ENCODE measurements around the gene DNAH10.

The DNAH10 gene

GRCh38 chr12:123748661-123749060, 13.4 kb upstream of the DNAH10 start:
- Histone ChIP-seq H3K4me1 (ENCODE audit: insufficient read depth, low read length) (no peaks in the 10 kb centered on the region), H3K36me3 (ENCODE audit: insufficient read depth, low read length) (peaks cover 94% of the 10 kb centered on the region), H3K4me3 (ENCODE audit: low read length) (no peak overlapping the region), H3K27me3 (ENCODE audit: insufficient read depth, low read length) (no peaks in the 10 kb centered on the region), H3K27ac (ENCODE audit: low read depth, low read length) (no peak overlapping the region), H3K9ac (ENCODE audit: low read depth, low read length) (no peak overlapping the region), H3K9me3 (ENCODE audit: insufficient read depth, low read depth, low read length) (no peaks in the 10 kb centered on the region)
- 91% methylated on average over 4 of the region's 4 CpGs for WGBS

GRCh38 chr12:123749355-123749754, 12.7 kb upstream of the DNAH10 start:
- Histone ChIP-seq H3K4me1 (ENCODE audit: insufficient read depth, low read length) (no peaks in the 10 kb centered on the region), H3K36me3 (ENCODE audit: insufficient read depth, low read length) (peaks cover 94% of the 10 kb centered on the region), H3K4me3 (ENCODE audit: low read length) (no peak overlapping the region), H3K9me3 (ENCODE audit: insufficient read depth, low read depth, low read length) (no peaks in the 10 kb centered on the region), H3K27me3 (ENCODE audit: insufficient read depth, low read length) (no peaks in the 10 kb centered on the region), H3K9ac (ENCODE audit: low read depth, low read length) (no peak overlapping the region), H3K27ac (ENCODE audit: low read depth, low read length) (no peak overlapping the region)
- WGBS: 97% methylated on average over 10 of the region's 10 CpGs

GRCh38 chr12:123750159-123750656, 11.9 kb upstream of the DNAH10 start:
- Histone ChIP-seq H3K27me3 (ENCODE audit: insufficient read depth, low read length) (no peaks in the 10 kb centered on the region), H3K4me3 (ENCODE audit: low read length) (no peak overlapping the region), H3K4me1 (ENCODE audit: insufficient read depth, low read length) (no peaks in the 10 kb centered on the region), H3K9me3 (ENCODE audit: insufficient read depth, low read depth, low read length) (no peaks in the 10 kb centered on the region), H3K9ac (ENCODE audit: low read depth, low read length) (no peak overlapping the region), H3K36me3 (ENCODE audit: insufficient read depth, low read length) (peaks cover 93% of the 10 kb centered on the region), H3K27ac (ENCODE audit: low read depth, low read length) (no peak overlapping the region)
- WGBS: 95% methylated on average over 8 of the region's 8 CpGs

- WGBS: 90% methylated on average over 3 of the region's 3 CpGs
- Histone ChIP-seq H3K27ac (ENCODE audit: low read depth, low read length) (no peak overlapping the region), H3K9ac (ENCODE audit: low read depth, low read length) (no peak overlapping the region), H3K36me3 (ENCODE audit: insufficient read depth, low read length) (peaks cover 94% of the 10 kb centered on the region), H3K27me3 (ENCODE audit: insufficient read depth, low read length) (no peaks in the 10 kb centered on the region), H3K9me3 (ENCODE audit: insufficient read depth, low read depth, low read length) (no peaks in the 10 kb centered on the region), H3K4me1 (ENCODE audit: insufficient read depth, low read length) (no peaks in the 10 kb centered on the region), H3K4me3 (ENCODE audit: low read length) (no peak overlapping the region)
These were observed 10.1 kb upstream of the DNAH10 start for GRCh38 chr12:123752046-123752445.

- H3K4me1 ChIP-seq (ENCODE audit: insufficient read depth, low read length): no peaks in the 10 kb centered on the region
- 98% methylated on average over 12 of the region's 12 CpGs for WGBS
These were observed 7.9 kb upstream of the DNAH10 start for GRCh38 chr12:123754041-123754772.

GRCh38 chr12:123757561-123757960, 4.5 kb upstream of the DNAH10 start:
- H3K27ac ChIP-seq (ENCODE audit: low read depth, low read length): no peak overlapping the region
- H3K4me1 ChIP-seq (ENCODE audit: insufficient read depth, low read length): peaks cover 4% of the 10 kb centered on the region; the same call in 1 of the 2 replicates
- H3K27me3 ChIP-seq (ENCODE audit: insufficient read depth, low read length): peaks cover 9% of the 10 kb centered on the region
- no peak overlapping the region for H3K9ac ChIP-seq (ENCODE audit: low read depth, low read length)
- H3K9me3 ChIP-seq (ENCODE audit: insufficient read depth, low read depth, low read length): no peaks in the 10 kb centered on the region
- 93% methylated on average over 6 of the region's 6 CpGs for WGBS
- no peak overlapping the region for H3K4me3 ChIP-seq (ENCODE audit: low read length)
- H3K36me3 ChIP-seq (ENCODE audit: insufficient read depth, low read length): peaks cover 68% of the 10 kb centered on the region

More at GRCh38 chr12:123754041-123754772, 7.9 kb upstream of the DNAH10 start:
- no peak overlapping the region for H3K4me3 ChIP-seq (ENCODE audit: low read length)
- H3K27me3 ChIP-seq (ENCODE audit: insufficient read depth, low read length): no peaks in the 10 kb centered on the region
- no peaks in the 10 kb centered on the region for H3K9me3 ChIP-seq (ENCODE audit: insufficient read depth, low read depth, low read length)
- peaks cover 91% of the 10 kb centered on the region for H3K36me3 ChIP-seq (ENCODE audit: insufficient read depth, low read length)
- no peak overlapping the region for H3K9ac ChIP-seq (ENCODE audit: low read depth, low read length)
- H3K27ac ChIP-seq (ENCODE audit: low read depth, low read length): no peak overlapping the region

GRCh38 chr12:123760267-123760938, 1.7 kb upstream of the DNAH10 start:
- Histone ChIP-seq H3K27ac (ENCODE audit: low read depth, low read length) (no peak overlapping the region), H3K27me3 (ENCODE audit: insufficient read depth, low read length) (peaks cover 23% of the 10 kb centered on the region), H3K4me3 (ENCODE audit: low read length) (no peak overlapping the region), H3K9me3 (ENCODE audit: insufficient read depth, low read depth, low read length) (no peaks in the 10 kb centered on the region), H3K9ac (ENCODE audit: low read depth, low read length) (no peak overlapping the region), H3K36me3 (ENCODE audit: insufficient read depth, low read length) (peaks cover 41% of the 10 kb centered on the region), H3K4me1 (ENCODE audit: insufficient read depth, low read length) (peaks cover 4% of the 10 kb centered on the region; the same call in 1 of the 2 replicates)
- 95% methylated on average over 11 of the region's 11 CpGs for WGBS

GRCh38 chr12:123762715-123763052, 583 bp downstream of the DNAH10 start:
- H3K36me3 ChIP-seq (ENCODE audit: insufficient read depth, low read length): peaks cover 22% of the 10 kb centered on the region
- 29% methylated on average over 15 of the region's 15 CpGs for WGBS
- no peaks in the 10 kb centered on the region for H3K9me3 ChIP-seq (ENCODE audit: insufficient read depth, low read depth, low read length)
- peak overlapping the region; percentile 64 for H3K4me3 ChIP-seq (ENCODE audit: low read length)
- H3K27me3 ChIP-seq (ENCODE audit: insufficient read depth, low read length): peaks cover 23% of the 10 kb centered on the region
- no peak overlapping the region for H3K27ac ChIP-seq (ENCODE audit: low read depth, low read length)
- H3K4me1 ChIP-seq (ENCODE audit: insufficient read depth, low read length): peaks cover 4% of the 10 kb centered on the region; the same call in 1 of the 2 replicates
- no peak overlapping the region for H3K9ac ChIP-seq (ENCODE audit: low read depth, low read length)

- H3K4me3 ChIP-seq (ENCODE audit: low read length): peak overlapping the region; percentile 64
- WGBS: 42% methylated on average over 8 of the region's 8 CpGs
These were observed 992 bp downstream of the DNAH10 start for GRCh38 chr12:123763093-123763492.

GRCh38 chr12:123764109-123764508, 2.0 kb downstream of the DNAH10 start:
- H3K27me3 ChIP-seq (ENCODE audit: insufficient read depth, low read length): peaks cover 23% of the 10 kb centered on the region
- H3K4me3 ChIP-seq (ENCODE audit: low read length): no peak overlapping the region
- no peak overlapping the region for H3K27ac ChIP-seq (ENCODE audit: low read depth, low read length)
- 89% methylated on average over 12 of the region's 12 CpGs for WGBS
- peaks cover 4% of the 10 kb centered on the region; the same call in 1 of the 2 replicates for H3K4me1 ChIP-seq (ENCODE audit: insufficient read depth, low read length)
- no peaks in the 10 kb centered on the region for H3K9me3 ChIP-seq (ENCODE audit: insufficient read depth, low read depth, low read length)
- peaks cover 10% of the 10 kb centered on the region for H3K36me3 ChIP-seq (ENCODE audit: insufficient read depth, low read length)
- H3K9ac ChIP-seq (ENCODE audit: low read depth, low read length): no peak overlapping the region

More at GRCh38 chr12:123763093-123763492, 992 bp downstream of the DNAH10 start:
- no peak overlapping the region for H3K9ac ChIP-seq (ENCODE audit: low read depth, low read length)
- H3K9me3 ChIP-seq (ENCODE audit: insufficient read depth, low read depth, low read length): no peaks in the 10 kb centered on the region
- H3K27ac ChIP-seq (ENCODE audit: low read depth, low read length): no peak overlapping the region
- H3K27me3 ChIP-seq (ENCODE audit: insufficient read depth, low read length): peaks cover 23% of the 10 kb centered on the region
- H3K4me1 ChIP-seq (ENCODE audit: insufficient read depth, low read length): peaks cover 4% of the 10 kb centered on the region; the same call in 1 of the 2 replicates
- H3K36me3 ChIP-seq (ENCODE audit: insufficient read depth, low read length): peaks cover 18% of the 10 kb centered on the region

GRCh38 chr12:123765504-123766035, 3.5 kb downstream of the DNAH10 start:
- Histone ChIP-seq H3K4me3 (ENCODE audit: low read length) (no peak overlapping the region), H3K9me3 (ENCODE audit: insufficient read depth, low read depth, low read length) (no peaks in the 10 kb centered on the region), H3K36me3 (ENCODE audit: insufficient read depth, low read length) (no peaks in the 10 kb centered on the region), H3K27ac (ENCODE audit: low read depth, low read length) (no peak overlapping the region), H3K9ac (ENCODE audit: low read depth, low read length) (no peak overlapping the region), H3K4me1 (ENCODE audit: insufficient read depth, low read length) (peaks cover 4% of the 10 kb centered on the region; the same call in 1 of the 2 replicates), H3K27me3 (ENCODE audit: insufficient read depth, low read length) (peaks cover 23% of the 10 kb centered on the region)
- WGBS: 80% methylated on average over 2 of the region's 2 CpGs
